ENCODE data around the gene COPS2. TPM values are rescaled to one million over a fixed set of nuclear protein-coding genes. Genes with fewer than 3 reads are reported as not detected.

COPS2 gene
- total RNA-seq (ENCODE audit: low replicate concordance): 50.9 and 75.5 TPM in 2 replicates

DNA sequence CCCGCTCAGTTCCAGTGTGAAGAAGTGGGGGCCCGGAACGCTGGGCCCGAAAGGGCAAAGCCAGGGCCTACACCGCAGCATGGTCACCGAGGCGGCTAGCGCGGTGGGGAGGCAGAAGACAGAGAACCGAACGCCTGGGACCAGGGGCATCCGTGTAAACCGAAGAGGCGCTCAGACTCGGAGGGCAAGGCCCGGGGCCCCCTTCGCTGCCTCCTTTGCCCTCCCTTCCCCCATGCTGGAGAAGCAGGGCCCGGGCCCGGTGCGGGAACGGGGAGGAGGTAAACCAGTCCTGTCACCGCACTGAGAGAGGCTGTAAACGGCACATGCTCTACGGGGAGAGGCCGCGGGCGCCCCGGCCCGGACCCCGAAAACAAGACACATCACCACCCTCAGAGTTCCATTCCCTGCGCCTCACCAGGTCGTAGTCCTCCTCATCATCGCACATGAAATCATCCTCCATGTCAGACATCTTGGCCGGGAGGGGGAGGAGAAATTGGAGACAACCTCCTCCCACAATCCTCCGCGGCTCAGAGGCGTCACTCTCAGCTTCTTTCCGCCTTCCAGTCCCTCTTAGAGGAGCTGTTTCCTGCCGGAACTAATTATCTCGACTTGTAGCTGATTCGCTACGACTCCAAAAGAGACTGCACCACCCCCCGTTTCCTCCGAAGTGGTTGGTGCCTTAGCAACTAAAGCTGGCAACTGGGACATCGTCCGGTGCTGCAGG, at the start of gene COPS2:
Gene COPS2 (minus strand): TSS at position 490 of the 724 bp plus-strand sequence. CDS start 21 bp downstream, at position 469.

DNA sequence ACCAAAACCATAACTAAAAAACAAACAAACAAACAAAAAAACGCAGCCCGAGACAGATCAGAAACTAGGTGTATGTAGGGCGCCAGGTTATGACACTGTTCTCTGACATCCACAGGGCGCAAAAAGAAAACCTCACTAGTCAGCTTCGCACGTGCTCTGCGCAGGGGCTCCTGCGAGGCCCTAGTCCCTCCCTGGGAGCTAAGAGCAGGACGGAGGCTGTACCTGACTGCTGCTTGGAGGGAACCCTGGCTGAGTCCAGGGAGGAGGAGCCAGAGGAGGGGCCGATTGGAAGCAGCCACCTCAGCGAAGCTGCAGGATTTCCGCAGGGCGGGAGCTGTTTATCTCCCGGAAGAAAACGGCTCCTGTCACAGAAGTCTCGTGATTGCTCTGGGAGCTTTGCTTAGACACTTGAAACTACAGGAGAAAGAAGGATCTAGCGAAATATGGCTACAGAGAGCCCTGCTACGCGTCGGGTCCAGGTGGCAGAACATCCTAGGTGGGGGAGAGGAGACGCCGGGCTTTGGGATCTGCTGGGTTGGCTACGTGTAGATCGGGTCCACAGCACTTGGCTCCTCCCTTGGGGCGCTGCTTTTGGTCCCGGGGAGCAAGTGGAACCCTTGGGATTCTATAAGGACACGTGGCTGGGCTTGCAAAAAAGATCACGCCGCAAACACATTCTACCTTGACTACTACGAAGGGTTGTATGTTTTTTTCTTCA, 14.6 kb upstream of the COPS2 start, which contains the start of gene GALK2:
Gene GALK2 (plus strand): TSS at position 368 of the 718 bp plus-strand sequence. CDS start 76 bp downstream, at position 444.

Other genes with a start within 250 kb of the COPS2 start
- gene SHC4, start 191.7 kb downstream of the COPS2 start, total RNA-seq (ENCODE audit: low replicate concordance): 0.47 and 4.1 TPM in 2 replicates
- gene SECISBP2L, start 109.2 kb downstream of the COPS2 start, total RNA-seq (ENCODE audit: low replicate concordance): 14.3 and 22.3 TPM in 2 replicates
- 47.3 and 56.4 TPM in 2 replicates for gene GALK2, start 14.6 kb upstream of the COPS2 start, total RNA-seq (ENCODE audit: low replicate concordance)